SK-N-SH treated with all-trans-retinoic acid at 6 μM for 48 hours (cell line): ENCODE data around the gene FSTL1.

Experiments used
- ARNTL ChIP-seq: fragments of 450-650 bp; formaldehyde crosslinking; IDR thresholded peaks from 2 replicates; pipeline ENCODE4 v1.5.0; 2020; ENCODE audit warnings: low read depth, mild to moderate bottlenecking, moderate library complexity, borderline replicate concordance
- CSRNP3 ChIP-seq: fragments of 250-450 bp; sonication (Bioruptor Pico); IDR thresholded peaks from 2 replicates; pipeline ENCODE4 v1.5.1; 2021; ENCODE audit warnings: mild to moderate bottlenecking, moderate library complexity
- ESRRG ChIP-seq: fragments of 250-450 bp; sonication (Bioruptor Pico); IDR thresholded peaks from 2 replicates; pipeline ENCODE4 v1.6.1; 2021; ENCODE audit warnings: mild to moderate bottlenecking
- RARB ChIP-seq: fragments of 250-450 bp; sonication (Bioruptor Pico); IDR thresholded peaks from 2 replicates; pipeline ENCODE4 v1.8.0; 2021; ENCODE audit warnings: mild to moderate bottlenecking, moderate library complexity
- SNAI2 ChIP-seq: fragments of 250-450 bp; sonication (Bioruptor Pico); IDR thresholded peaks from 2 replicates; pipeline ENCODE4 v1.5.0; 2020; ENCODE audit warnings: mild to moderate bottlenecking, moderate library complexity
- TCF4 ChIP-seq: fragments of 250-450 bp; sonication (Bioruptor Pico); IDR thresholded peaks from 2 replicates; pipeline ENCODE4 v1.8.0; 2021; ENCODE audit warnings: mild to moderate bottlenecking, moderate library complexity, borderline replicate concordance
- TSHZ2 ChIP-seq: fragments of 250-450 bp; sonication (Bioruptor Pico); IDR thresholded peaks from 2 replicates; pipeline ENCODE4 v1.5.0; 2020; ENCODE audit warnings: mild to moderate bottlenecking, moderate library complexity
- ZFP3 ChIP-seq: fragments of 250-450 bp; sonication (Bioruptor Pico); IDR thresholded peaks from 2 replicates; pipeline ENCODE4 v1.5.0; 2020; ENCODE audit warnings: mild to moderate bottlenecking, moderate library complexity
- ZFP30 ChIP-seq: fragments of 450-650 bp; formaldehyde crosslinking; IDR thresholded peaks from 2 replicates; pipeline ENCODE4 v1.5.0; 2022; ENCODE audit warnings: mild to moderate bottlenecking, moderate library complexity
- ZNF70 ChIP-seq: fragments of 450-650 bp; formaldehyde crosslinking; IDR thresholded peaks from 2 replicates; pipeline ENCODE4 v1.5.0; 2020; ENCODE audit warnings: mild to moderate bottlenecking, moderate library complexity
- ZNF8 ChIP-seq: fragments of 450-650 bp; formaldehyde crosslinking; IDR thresholded peaks from 2 replicates; pipeline ENCODE4 v1.5.0; 2020; ENCODE audit warnings: mild to moderate bottlenecking, moderate library complexity
- TF ChIP-seq, protein P1 (sequence below): fragments of 250-450 bp; sonication (Bioruptor Pico); IDR thresholded peaks from 2 replicates; pipeline ENCODE4 v1.5.1; 2020; ENCODE audit warnings: low read depth, mild to moderate bottlenecking, moderate library complexity
- TF ChIP-seq, protein P2 (sequence below): fragments of 250-450 bp; sonication (Bioruptor Pico); IDR thresholded peaks from 2 replicates; pipeline ENCODE4 v1.8.0; 2020; ENCODE audit warnings: mild to moderate bottlenecking, moderate library complexity, borderline replicate concordance

GRCh38 chr3:120427201-120427600 lies 23.6 kb downstream of the FSTL1 start:
- no peak for TF ChIP-seq TCF4 (CRISPR knock-in tag)
- TF ChIP-seq, protein P1, sequence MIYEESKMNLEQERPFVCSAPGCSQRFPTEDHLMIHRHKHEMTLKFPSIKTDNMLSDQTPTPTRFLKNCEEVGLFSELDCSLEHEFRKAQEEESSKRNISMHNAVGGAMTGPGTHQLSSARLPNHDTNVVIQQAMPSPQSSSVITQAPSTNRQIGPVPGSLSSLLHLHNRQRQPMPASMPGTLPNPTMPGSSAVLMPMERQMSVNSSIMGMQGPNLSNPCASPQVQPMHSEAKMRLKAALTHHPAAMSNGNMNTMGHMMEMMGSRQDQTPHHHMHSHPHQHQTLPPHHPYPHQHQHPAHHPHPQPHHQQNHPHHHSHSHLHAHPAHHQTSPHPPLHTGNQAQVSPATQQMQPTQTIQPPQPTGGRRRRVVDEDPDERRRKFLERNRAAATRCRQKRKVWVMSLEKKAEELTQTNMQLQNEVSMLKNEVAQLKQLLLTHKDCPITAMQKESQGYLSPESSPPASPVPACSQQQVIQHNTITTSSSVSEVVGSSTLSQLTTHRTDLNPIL: no peak
- no peak for TF ChIP-seq CSRNP3 (CRISPR knock-in tag)
- TF ChIP-seq ARNTL: no peak
- TF ChIP-seq ZNF70 (CRISPR knock-in tag): no peak
- TF ChIP-seq ESRRG (CRISPR knock-in tag): no peak
- no peak for TF ChIP-seq RARB (CRISPR knock-in tag)
- TF ChIP-seq, protein P2, sequence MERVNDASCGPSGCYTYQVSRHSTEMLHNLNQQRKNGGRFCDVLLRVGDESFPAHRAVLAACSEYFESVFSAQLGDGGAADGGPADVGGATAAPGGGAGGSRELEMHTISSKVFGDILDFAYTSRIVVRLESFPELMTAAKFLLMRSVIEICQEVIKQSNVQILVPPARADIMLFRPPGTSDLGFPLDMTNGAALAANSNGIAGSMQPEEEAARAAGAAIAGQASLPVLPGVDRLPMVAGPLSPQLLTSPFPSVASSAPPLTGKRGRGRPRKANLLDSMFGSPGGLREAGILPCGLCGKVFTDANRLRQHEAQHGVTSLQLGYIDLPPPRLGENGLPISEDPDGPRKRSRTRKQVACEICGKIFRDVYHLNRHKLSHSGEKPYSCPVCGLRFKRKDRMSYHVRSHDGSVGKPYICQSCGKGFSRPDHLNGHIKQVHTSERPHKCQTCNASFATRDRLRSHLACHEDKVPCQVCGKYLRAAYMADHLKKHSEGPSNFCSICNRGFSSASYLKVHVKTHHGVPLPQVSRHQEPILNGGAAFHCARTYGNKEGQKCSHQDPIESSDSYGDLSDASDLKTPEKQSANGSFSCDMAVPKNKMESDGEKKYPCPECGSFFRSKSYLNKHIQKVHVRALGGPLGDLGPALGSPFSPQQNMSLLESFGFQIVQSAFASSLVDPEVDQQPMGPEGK: no peak
- TF ChIP-seq TSHZ2 (CRISPR knock-in tag): no peak
- no peak for TF ChIP-seq ZFP3
- TF ChIP-seq ZNF8 (CRISPR knock-in tag): no peak
- TF ChIP-seq SNAI2: no peak
- TF ChIP-seq ZFP30 (CRISPR knock-in tag): no peak
